GM18909 (cell line): Measurements from ENCODE around the gene EXOC4.

ENCODE experiments used
- ATAC-seq: cut with Tn5 transposase; IDR thresholded peaks from one replicate; pipeline ENCODE4 v1.9.1; 2021; ENCODE audit warnings: mild to moderate bottlenecking; ENCODE audit not compliant: unreplicated experiment, poor library complexity

EXOC4 gene

DNA sequence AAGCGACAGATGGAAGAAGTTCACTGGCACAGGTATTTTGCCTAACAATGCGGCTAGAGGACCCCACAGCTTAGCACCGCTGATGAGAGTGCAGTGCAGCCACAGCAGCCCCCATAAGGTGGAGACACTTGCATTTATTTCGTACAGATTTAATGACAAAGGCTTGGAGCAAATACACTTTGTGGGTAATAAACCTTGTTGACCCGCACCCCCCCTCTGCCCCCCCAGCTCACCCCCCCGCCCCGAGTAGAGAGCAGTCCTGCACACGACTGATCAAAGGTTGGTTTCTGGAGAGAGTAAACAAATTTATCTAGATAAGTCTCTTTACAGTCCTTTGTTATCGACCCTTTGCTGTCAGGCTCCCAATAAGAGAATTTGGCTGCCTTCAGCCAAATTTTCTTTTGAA, 777.6 kb downstream of the EXOC4 start:
- ATAC-seq = no peak

GRCh38 chr7:134031835-134032617, 779.1 kb downstream of the EXOC4 start:
- no peak for ATAC-seq

GRCh38 chr7:134034652-134035051, 781.8 kb downstream of the EXOC4 start:
- no peak for ATAC-seq

DNA sequence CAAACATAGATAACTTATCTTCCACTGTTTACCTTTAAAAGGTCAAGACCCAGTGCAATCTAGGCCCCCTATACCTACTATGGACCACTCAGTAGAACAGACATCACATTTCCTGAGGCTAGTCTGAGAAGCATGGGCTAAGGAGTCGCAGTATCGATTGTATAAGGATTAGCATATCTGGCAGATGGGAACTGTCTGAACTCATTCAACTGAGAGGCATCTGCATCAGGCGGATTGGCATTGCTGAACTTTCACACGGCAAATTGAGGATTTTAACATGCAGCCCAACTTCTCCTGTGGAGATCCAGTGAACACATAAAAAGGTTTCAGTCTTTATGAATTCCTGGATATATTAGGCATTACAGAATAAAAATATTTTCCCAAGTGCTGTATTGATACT, 785.1 kb downstream of the EXOC4 start:
- ATAC-seq = no peak

DNA sequence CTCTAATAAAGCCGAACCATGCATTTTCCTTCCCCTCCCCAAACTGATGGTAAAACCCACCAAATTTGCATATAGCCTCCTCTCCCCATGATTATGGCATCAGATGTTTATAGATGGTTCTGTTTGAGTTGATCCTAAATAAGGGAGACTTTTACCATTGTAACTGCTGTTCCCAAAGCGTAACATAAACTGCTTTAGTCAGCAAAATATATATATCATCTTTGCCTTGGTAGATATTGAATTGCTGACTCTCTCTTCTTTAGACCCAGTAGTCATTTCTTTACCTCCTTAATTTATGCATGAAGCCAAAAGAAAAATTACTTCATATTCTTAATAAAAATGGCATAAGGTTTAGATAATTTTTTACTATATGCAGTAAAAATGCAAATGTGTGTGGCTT, 788.1 kb downstream of the EXOC4 start:
- ATAC-seq = no peak

GRCh38 chr7:134041477-134041876, 788.6 kb downstream of the EXOC4 start:
- ATAC-seq = no peak

DNA sequence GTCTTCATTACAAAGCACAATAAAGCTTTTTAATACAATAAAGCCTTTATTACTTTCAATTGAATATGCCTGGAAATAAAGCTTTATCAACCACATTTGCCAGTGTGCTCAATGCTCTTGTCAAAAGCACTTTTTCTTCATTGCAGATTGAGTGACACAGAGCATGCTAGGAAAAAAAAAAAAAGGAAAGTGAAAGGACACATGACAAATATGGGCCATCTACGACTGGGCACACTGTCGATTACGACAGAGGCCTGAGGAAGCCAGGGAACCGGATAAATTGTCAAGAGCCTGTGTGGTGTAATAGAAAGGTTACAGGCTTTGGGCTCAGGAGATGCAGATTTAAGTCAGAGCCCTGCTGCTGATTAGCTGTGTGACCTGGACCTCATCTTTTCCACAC, 789.4 kb downstream of the EXOC4 start:
- ATAC-seq = no peak

- no peak for ATAC-seq
Measured at GRCh38 chr7:134044682-134045081, 791.8 kb downstream of the EXOC4 start.

- no peak for ATAC-seq
Measured at GRCh38 chr7:134045716-134046115, 792.8 kb downstream of the EXOC4 start.

- no peak for ATAC-seq
Measured at GRCh38 chr7:134046594-134047128, 793.8 kb downstream of the EXOC4 start.

GRCh38 chr7:134047675-134048074, 794.8 kb downstream of the EXOC4 start:
- no peak for ATAC-seq

- no peak for ATAC-seq
Measured at GRCh38 chr7:134048166-134048565, 795.3 kb downstream of the EXOC4 start.

- no peak for ATAC-seq
Measured at GRCh38 chr7:134051020-134051419, 798.1 kb downstream of the EXOC4 start.

GRCh38 chr7:134056816-134057215, 803.9 kb downstream of the EXOC4 start:
- no peak for ATAC-seq

DNA sequence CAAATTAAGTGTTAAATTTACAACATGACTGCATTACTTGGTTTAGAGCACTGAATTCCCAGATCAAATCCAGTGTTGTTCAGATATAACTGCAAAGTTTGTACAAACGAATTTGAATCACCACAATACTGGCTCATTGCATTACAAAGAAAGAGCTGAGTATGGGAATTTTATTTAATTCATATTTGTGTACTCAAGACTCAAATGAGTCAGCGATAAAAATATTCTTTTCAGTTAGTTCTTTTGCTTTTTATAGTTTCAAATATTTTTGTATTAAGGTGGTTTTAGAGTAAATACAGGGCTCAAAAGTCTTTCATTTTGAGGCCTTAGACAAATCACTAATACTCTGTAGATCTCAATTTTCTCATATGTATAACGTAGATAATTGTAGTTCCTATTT, 805.6 kb downstream of the EXOC4 start:
- no peak for ATAC-seq

DNA sequence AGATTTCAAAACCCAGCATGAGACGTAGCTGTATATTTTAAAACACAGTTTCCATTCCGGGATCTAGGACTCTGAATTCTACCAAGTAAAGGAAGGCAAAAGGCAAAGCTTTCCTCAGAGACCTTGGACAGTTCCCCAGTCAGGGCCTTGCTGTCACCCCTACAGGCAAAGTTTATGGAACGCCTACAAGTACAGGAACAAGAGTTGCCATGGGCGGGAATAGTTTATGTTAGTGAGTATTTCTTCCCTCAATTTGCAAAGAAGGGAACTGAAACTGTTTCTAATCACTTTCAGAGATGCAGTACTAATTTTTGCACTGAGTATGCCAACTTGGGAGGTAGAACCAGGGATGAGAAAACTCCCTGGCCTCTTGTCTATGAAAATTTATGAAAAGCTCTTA, 806.1 kb downstream of the EXOC4 start:
- no peak for ATAC-seq

DNA sequence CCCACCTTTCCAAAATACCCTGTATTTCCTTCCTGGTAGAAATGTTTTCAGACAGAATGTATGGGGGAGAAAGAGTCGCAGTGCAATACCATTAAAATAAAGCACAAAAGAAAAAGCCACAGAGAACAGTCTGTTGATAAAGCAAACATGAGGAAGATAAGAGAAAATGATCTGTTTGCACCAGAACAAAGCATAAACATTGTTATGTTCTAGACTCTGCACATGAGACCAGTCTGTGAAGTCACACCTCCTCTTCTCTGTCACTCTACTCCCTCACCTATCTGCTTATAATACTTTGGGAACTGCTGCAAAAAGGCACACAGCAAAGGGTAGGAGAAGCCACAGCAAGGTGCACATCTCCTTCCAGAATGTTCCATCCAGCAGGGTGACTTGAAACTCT, 807.0 kb downstream of the EXOC4 start:
- ATAC-seq = no peak

DNA sequence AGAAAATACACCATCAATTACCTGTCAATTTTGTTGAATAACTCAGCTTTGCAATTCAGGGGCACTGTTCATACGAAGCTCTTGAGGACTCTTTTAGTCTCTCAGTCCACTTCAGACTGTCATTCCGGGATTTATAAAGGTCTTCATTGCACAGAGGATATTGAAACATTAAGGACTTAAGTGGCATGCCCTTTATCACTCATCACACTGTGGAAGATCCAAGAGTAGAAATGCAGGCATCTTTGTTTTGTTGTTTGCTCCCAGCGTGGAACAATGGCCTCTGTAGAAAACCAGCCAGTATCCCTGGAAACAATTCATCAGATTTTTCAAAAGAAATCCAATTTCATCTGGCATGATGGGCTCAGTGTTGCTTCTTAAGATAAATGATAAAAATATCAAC, 808.0 kb downstream of the EXOC4 start:
- no peak for ATAC-seq

GRCh38 chr7:134062460-134062859, 809.6 kb downstream of the EXOC4 start:
- no peak for ATAC-seq

DNA sequence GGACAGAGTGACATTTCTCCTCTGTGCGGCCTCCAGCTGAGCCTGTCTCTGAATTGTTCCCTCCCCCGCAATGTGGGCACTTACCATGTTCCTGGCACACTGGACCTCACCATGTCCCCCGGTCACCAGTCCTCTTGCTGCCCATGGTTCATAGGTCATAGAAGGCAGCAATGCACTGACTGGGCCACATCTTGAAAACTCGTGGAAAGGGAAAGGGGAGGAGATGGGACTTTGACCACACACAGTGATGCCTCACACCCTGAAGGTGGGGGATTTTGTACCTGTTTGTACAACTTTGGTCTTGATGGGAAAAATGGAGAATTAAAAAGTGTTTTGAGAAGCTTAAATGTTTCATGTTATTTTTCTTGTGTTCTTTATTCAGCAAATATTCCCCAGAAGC, 812.5 kb downstream of the EXOC4 start:
- no peak for ATAC-seq

DNA sequence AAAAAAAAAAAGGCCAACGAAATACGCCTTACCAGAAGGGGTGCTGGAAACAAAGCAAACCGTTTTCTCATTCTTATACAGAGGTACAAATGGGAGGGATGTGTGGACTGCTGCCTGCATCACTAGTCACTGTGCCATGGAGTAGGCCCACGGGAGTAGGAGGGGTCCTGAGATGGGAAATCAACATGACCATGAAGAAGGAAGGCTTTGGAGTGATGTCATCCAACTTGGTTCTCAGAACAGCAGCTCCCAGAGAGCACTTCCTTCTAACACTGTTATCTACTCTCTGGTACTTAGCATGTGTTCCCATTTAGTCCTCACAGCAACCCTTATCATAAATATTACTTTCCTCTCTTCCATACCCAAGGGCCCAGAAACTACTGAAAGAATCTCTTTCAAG, 814.3 kb downstream of the EXOC4 start:
- ATAC-seq = no peak

DNA sequence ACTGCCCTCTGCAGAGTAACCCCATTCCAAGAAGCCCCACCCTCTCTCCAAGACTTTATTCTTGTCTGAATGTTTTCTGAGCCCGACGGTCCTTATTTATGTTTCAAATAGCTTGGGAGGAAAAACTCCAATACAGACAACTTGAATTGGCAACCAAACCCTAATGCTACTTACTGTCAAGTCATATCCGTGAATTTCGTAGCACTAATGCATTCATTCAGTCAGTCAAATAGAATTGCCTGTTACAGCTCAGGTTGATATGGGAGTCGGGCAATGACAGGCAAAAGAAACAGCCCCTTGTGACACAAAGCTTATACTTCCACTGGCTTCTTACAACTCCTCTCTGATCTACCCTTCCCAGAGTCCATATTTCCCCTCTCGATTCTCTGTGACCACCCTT, 815.8 kb downstream of the EXOC4 start:
- ATAC-seq = no peak
